ENCODE measurements around the gene ZNF536. TPM values are rescaled to one million over a fixed set of nuclear protein-coding genes. Genes with fewer than 3 reads are reported as not detected.

The ZNF536 gene
- total and polyA plus RNA-seq, 10 of the 15 experiments (the other 5 are each of a cell fraction or from before 2014, with no cell fraction given), result not detected

GRCh38 chr19:30443531-30444252, 71.5 kb downstream of the ZNF536 start:
- Histone ChIP-seq H3K4me1 (ENCODE audit: control insufficient read depth, insufficient read depth, low read length) (no peaks in the 10 kb centered on the region), H3K4me3 (no peak overlapping the region), H3K4me2 (ENCODE audit: control insufficient read depth, insufficient read depth) (no peak overlapping the region), H3K36me3 (ENCODE audit: control insufficient read depth in 2 of 2, insufficient read depth in 2 of 2, low read length in 1 of 2) (no peaks in the 10 kb centered on the region), H3K9me3 (replicated peaks; ENCODE audit: control insufficient read depth, insufficient read depth, low read length) (no peaks in the 10 kb centered on the region; the same call in 2 of the 3 replicates), H3K9ac (ENCODE audit: control insufficient read depth, insufficient read depth, low read length) (no peak overlapping the region), H2AFZ (ENCODE audit: control insufficient read depth, low read depth, low read length) (no peak overlapping the region), H4K20me1 (ENCODE audit: control insufficient read depth, insufficient read depth) (no peaks in the 10 kb centered on the region), H3K79me2 (ENCODE audit: control insufficient read depth, insufficient read depth, low read length) (no peaks in the 10 kb centered on the region), H3K27me3 (replicated peaks in 1 of 2; ENCODE audit: control insufficient read depth in 2 of 2, insufficient read depth in 2 of 2, low read length in 1 of 2) (no peaks in the 10 kb centered on the region), H3K27ac (ENCODE audit: control insufficient read depth, insufficient read depth) (no peak overlapping the region)
- ChIA-PET SMC1A (ENCODE audit: uncharacterized antibody, unreplicated experiment) (no interaction called here), CTCF (no interaction called here), RAD21 (ENCODE audit: unreplicated experiment) (no interaction called here), POLR2A (no interaction called here)
- FAIRE-seq (no peak), ATAC-seq (no peak), DNase-seq (ENCODE audit: low read depth, low spot score) (no peak)
- no TSS peak for BruUV-seq (replicated peaks)
- intact Hi-C loops (cut with micrococcal nuclease; ENCODE audit: unreplicated experiment), result no loop called here
- WGBS (ENCODE audit: insufficient coverage, insufficient replicate concordance, low lambda C conversion rate, missing lambda C conversion rate), result 74% methylated on average over 42 of the region's 50 CpGs
- no peak for TF ChIP-seq CBFB (IDR thresholded peaks at IDR 0.05; ENCODE audit: low read depth)
- no peak for TF ChIP-seq ZNF384 (IDR thresholded peaks at IDR 0.05; ENCODE audit: borderline replicate concordance, low read depth, low read length)
- no peak for TF ChIP-seq NFYA (IDR thresholded peaks at IDR 0.05; ENCODE audit: borderline replicate concordance, low read depth, low read length)
- no peak for TF ChIP-seq BCL11A (IDR thresholded peaks at IDR 0.05; ENCODE audit: low read depth, low read length)
- in situ Hi-C loops (cut with MboI), result no loop called here

GRCh38 chr19:30444253-30444671, 72.1 kb downstream of the ZNF536 start:
- no peaks in the 10 kb centered on the region for H3K79me2 ChIP-seq (ENCODE audit: control insufficient read depth, insufficient read depth, low read length)
- no peak overlapping the region for H3K4me3 ChIP-seq
- no peak for ATAC-seq
- no peak overlapping the region for H3K27ac ChIP-seq (ENCODE audit: control insufficient read depth, insufficient read depth)
- no peak for FAIRE-seq
- H2AFZ ChIP-seq (ENCODE audit: control insufficient read depth, low read depth, low read length), result no peak overlapping the region
- CTCF ChIA-PET, result no interaction called here
- SMC1A ChIA-PET (ENCODE audit: uncharacterized antibody, unreplicated experiment), result no interaction called here
- no peaks in the 10 kb centered on the region for H4K20me1 ChIP-seq (ENCODE audit: control insufficient read depth, insufficient read depth)
- intact Hi-C loops (cut with micrococcal nuclease; ENCODE audit: unreplicated experiment), result no loop called here
- RAD21 ChIA-PET (ENCODE audit: unreplicated experiment), result no interaction called here
- H3K4me1 ChIP-seq (ENCODE audit: control insufficient read depth, insufficient read depth, low read length), result no peaks in the 10 kb centered on the region
- no peaks in the 10 kb centered on the region; the same call in 2 of the 3 replicates for H3K9me3 ChIP-seq (replicated peaks; ENCODE audit: control insufficient read depth, insufficient read depth, low read length)
- no peak overlapping the region for H3K9ac ChIP-seq (ENCODE audit: control insufficient read depth, insufficient read depth, low read length)
- no peak overlapping the region for H3K4me2 ChIP-seq (ENCODE audit: control insufficient read depth, insufficient read depth)
- 78% methylated on average over 31 of the region's 37 CpGs for WGBS (ENCODE audit: insufficient coverage, insufficient replicate concordance, low lambda C conversion rate, missing lambda C conversion rate)
- POLR2A ChIA-PET, result no interaction called here
- no peak for DNase-seq (ENCODE audit: low read depth, low spot score)
- in situ Hi-C loops (cut with MboI), result no loop called here
- no TSS peak for BruUV-seq (replicated peaks)
- TF ChIP-seq IRF3 (IDR thresholded peaks at IDR 0.05), result no peak
- TF ChIP-seq IKZF2 (IDR thresholded peaks at IDR 0.05), result no peak
- TF ChIP-seq E2F4 (IDR thresholded peaks at IDR 0.05; ENCODE audit: low read depth, low read length), result no peak
- no peak for TF ChIP-seq POLR2AphosphoS5 (IDR thresholded peaks at IDR 0.05; ENCODE audit: low read length)
- no peak for TF ChIP-seq RELB (IDR thresholded peaks at IDR 0.05; ENCODE audit: low read depth)
- TF ChIP-seq YBX1 (IDR thresholded peaks at IDR 0.05), result no peak
- H3K36me3 ChIP-seq (ENCODE audit: control insufficient read depth in 2 of 2, insufficient read depth in 2 of 2, low read length in 1 of 2), result no peaks in the 10 kb centered on the region
- no peaks in the 10 kb centered on the region for H3K27me3 ChIP-seq (replicated peaks in 1 of 2; ENCODE audit: control insufficient read depth in 2 of 2, insufficient read depth in 2 of 2, low read length in 1 of 2)
